ENCODE data around the gene PHC1. TPM values are rescaled to one million over a fixed set of nuclear protein-coding genes. Genes with fewer than 3 reads are reported as not detected.

The PHC1 gene
- total RNA-seq, 3 donors from 2014 or later: 39.2 to 45.9 (median 40.5) TPM

DNA sequence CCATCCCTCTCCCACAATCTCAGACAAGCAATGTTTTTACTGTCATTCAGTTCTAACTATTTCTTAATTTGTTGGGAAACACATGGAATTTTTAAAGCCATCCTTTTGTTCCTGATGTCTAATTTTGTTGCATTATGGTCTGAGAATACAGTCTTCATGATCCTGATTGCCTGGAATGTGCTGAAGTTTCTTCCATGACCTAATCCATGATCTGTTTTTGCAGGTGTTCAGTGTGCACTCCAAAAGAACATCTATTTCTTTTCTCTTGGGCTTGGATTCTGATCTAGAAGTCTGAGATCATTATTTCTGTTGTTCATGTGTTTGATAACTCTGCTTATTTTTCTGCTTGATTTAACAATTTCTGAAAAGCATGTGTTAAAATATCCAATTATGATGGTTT is 43.2 kb upstream of the PHC1 start:
- DNase-seq (ENCODE audit: low spot score in 2 of 2): no peak
- H3K9me3 ChIP-seq: no peaks in the 10 kb centered on the region
- intact Hi-C loops (cut with DNase I; ENCODE audit: low total_unique reads): no loop called here

DNA sequence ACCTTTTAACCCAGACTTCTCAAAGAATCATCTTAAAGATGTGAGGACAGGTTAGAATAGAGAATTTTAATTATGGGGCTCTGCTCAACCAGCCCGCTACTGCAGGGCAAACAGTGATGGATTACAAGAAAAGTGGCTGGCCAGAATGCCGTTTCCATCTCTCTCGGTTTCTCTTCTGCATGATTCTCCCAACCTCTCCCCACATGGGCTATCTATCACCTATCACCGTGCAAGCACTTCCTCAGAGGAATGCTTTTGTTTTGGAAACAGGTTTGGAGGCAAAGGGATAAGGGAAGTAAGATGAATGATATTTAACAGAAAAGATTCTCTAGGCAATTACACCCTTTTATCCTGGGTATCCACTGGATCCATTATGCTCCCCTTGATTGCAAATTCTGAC is 37.4 kb upstream of the PHC1 start:
- no peaks in the 10 kb centered on the region for H3K36me3 ChIP-seq
- no peak for DNase-seq (ENCODE audit: low spot score in 2 of 2)
- no peak overlapping the region for H3K27ac ChIP-seq
- TF ChIP-seq, protein P1, sequence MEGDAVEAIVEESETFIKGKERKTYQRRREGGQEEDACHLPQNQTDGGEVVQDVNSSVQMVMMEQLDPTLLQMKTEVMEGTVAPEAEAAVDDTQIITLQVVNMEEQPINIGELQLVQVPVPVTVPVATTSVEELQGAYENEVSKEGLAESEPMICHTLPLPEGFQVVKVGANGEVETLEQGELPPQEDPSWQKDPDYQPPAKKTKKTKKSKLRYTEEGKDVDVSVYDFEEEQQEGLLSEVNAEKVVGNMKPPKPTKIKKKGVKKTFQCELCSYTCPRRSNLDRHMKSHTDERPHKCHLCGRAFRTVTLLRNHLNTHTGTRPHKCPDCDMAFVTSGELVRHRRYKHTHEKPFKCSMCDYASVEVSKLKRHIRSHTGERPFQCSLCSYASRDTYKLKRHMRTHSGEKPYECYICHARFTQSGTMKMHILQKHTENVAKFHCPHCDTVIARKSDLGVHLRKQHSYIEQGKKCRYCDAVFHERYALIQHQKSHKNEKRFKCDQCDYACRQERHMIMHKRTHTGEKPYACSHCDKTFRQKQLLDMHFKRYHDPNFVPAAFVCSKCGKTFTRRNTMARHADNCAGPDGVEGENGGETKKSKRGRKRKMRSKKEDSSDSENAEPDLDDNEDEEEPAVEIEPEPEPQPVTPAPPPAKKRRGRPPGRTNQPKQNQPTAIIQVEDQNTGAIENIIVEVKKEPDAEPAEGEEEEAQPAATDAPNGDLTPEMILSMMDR (IDR thresholded peaks at IDR 0.05): no peak
- TF ChIP-seq POLR2A (IDR thresholded peaks at IDR 0.05): no peak
- no peak for TF ChIP-seq POLR2AphosphoS5 (IDR thresholded peaks at IDR 0.05)
- H3K27me3 ChIP-seq: no peaks in the 10 kb centered on the region
- H3K9me3 ChIP-seq: no peaks in the 10 kb centered on the region
- H3K4me3 ChIP-seq: no peak overlapping the region
- intact Hi-C loops (cut with DNase I; ENCODE audit: low total_unique reads): loop anchor here (5.0 kb wide), 1 partner anchor 320 kb away; no protein-coding TSS in a partner anchor
- no peaks in the 10 kb centered on the region for H3K4me1 ChIP-seq

More for the DNA sequence above, 43.2 kb upstream of the PHC1 start:
- H3K36me3 ChIP-seq: no peaks in the 10 kb centered on the region
- H3K4me3 ChIP-seq: no peak overlapping the region
- no peak overlapping the region for H3K27ac ChIP-seq
- no peaks in the 10 kb centered on the region for H3K27me3 ChIP-seq
- TF ChIP-seq, protein P1 (IDR thresholded peaks at IDR 0.05): no peak
- TF ChIP-seq POLR2AphosphoS5 (IDR thresholded peaks at IDR 0.05) (no peak), POLR2A (IDR thresholded peaks at IDR 0.05) (no peak)
- no peaks in the 10 kb centered on the region for H3K4me1 ChIP-seq

DNA sequence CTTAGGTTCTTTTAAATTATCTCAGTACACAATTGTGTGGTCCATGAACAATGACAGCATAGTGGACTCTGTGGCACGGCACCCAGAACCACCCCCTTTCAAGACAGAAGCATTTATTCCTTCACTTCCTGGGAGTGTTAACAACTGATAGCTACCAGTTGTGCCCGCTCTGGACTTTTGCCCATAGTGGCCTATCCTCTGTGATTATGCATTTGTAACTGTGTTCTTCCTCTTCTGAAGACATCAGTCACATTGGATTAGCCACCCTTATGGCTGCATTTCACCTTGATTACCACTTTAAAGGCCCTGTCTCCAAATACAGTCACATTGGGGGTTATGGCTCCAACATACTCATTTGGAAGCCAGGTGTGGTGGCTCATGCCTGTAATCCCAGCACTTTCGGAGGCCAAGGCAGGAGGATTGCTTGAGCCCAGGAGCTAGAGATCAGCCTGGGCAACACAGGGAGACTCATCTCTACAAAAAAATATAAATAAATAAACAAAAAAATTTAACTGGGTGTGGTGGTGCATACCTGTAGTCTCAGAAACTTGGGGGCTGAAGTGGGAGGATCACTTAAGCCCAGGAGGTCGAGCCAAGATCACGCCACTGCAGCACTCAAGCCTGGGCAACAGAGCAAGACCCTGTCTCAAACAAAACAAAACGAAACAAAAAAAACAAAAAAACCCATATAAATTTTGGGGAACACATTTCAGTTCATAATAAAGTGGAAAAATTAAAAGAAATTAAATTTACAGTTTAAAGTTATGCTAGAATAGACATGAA is 27.6 kb upstream of the PHC1 start:
- H3K27ac ChIP-seq: no peak overlapping the region
- H3K4me3 ChIP-seq: no peak overlapping the region
- no peak for DNase-seq (ENCODE audit: low spot score in 2 of 2)
- intact Hi-C loops (cut with DNase I; ENCODE audit: low total_unique reads): no loop called here
- H3K36me3 ChIP-seq: no peaks in the 10 kb centered on the region
- TF ChIP-seq POLR2A (IDR thresholded peaks at IDR 0.05) (no peak), POLR2AphosphoS5 (IDR thresholded peaks at IDR 0.05) (no peak)
- TF ChIP-seq, protein P1 (IDR thresholded peaks at IDR 0.05): no peak
- H3K9me3 ChIP-seq: no peaks in the 10 kb centered on the region
- no peaks in the 10 kb centered on the region for H3K27me3 ChIP-seq
- no peaks in the 10 kb centered on the region for H3K4me1 ChIP-seq

DNA sequence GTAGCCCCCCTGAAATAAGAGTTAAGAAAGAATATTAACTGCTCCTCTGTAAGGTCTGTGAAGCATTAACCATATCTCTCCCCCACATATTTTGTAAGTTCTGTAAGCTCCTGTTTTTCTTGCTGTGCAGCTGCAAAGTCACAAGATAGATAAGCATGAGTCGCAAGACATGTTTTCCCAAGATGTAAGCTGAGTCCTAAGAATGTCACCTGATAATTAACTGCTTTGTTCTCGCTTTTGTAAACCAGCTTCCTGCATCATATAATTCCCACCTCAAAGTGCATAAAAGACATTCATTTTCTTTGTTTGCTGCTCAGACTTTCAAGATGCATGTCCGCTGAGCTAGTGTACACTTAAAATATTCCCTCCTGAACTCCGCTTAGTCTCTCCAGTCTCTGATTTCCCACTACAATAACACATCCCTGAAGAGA is 27.0 kb upstream of the PHC1 start:
- no peak for TF ChIP-seq POLR2A (IDR thresholded peaks at IDR 0.05)
- no peak for TF ChIP-seq POLR2AphosphoS5 (IDR thresholded peaks at IDR 0.05)
- TF ChIP-seq, protein P1 (IDR thresholded peaks at IDR 0.05): no peak
- intact Hi-C loops (cut with DNase I; ENCODE audit: low total_unique reads): no loop called here
- H3K9me3 ChIP-seq: no peaks in the 10 kb centered on the region
- no peak for DNase-seq (ENCODE audit: low spot score in 2 of 2)
- no peak overlapping the region for H3K27ac ChIP-seq
- H3K4me1 ChIP-seq: no peaks in the 10 kb centered on the region
- H3K4me3 ChIP-seq: no peak overlapping the region
- no peaks in the 10 kb centered on the region for H3K36me3 ChIP-seq
- H3K27me3 ChIP-seq: no peaks in the 10 kb centered on the region

DNA sequence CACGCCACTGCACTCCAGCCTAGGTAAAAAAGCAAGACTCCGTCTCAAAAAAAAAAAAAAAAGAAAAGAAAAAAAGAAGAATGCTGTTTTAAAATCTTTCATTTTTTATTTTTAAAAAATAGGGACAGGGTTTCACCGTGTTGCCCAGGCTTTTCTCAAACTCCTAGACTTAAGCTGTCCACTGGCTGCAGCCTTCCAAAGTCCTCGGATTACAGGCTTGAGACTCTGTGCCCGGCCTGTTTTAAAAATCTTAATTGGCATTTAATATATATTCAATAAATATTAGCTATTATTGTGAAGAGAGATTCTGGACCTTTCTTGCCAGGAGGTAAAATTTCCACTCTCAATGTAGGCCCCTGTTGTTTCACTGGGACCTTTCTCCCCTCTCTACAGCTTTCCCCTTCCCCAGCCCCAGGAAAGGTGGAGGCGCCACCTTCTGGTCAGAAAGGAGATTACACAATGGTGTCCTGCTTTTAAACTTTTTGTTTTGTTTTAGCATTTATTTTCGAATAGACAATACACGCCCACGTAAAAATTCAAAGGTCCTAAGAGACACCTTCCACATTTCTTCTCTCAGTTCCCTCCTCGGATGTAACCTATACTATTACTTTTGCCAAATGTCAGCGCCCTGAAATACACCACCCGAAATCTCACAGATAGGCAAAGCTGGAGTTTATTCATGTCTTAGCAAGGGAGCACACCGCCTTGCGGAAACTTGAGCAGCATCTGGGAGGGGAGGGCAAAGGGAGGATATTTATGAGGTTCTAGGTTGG is 23.8 kb upstream of the PHC1 start:
- H3K27me3 ChIP-seq: no peaks in the 10 kb centered on the region
- intact Hi-C loops (cut with DNase I; ENCODE audit: low total_unique reads): no loop called here
- no peak for DNase-seq (ENCODE audit: low spot score in 2 of 2)
- no peaks in the 10 kb centered on the region for H3K4me1 ChIP-seq
- H3K36me3 ChIP-seq: no peaks in the 10 kb centered on the region
- H3K4me3 ChIP-seq: peak overlapping the region; percentile 38 to 64 (median 52)
- H3K9me3 ChIP-seq: no peaks in the 10 kb centered on the region
- H3K27ac ChIP-seq: no peak overlapping the region
- TF ChIP-seq, protein P1 (IDR thresholded peaks at IDR 0.05): peak; percentile 80 to 87 (median 82)
- TF ChIP-seq POLR2A (IDR thresholded peaks at IDR 0.05): no peak
